ENCODE data around the gene PANX1. TPM values are rescaled to one million over a fixed set of nuclear protein-coding genes. Genes with fewer than 3 reads are reported as not detected.

Gene PANX1
- polyA plus RNA-seq, result 10 to 100 TPM in 1 of 4 donors, 1 to 10 TPM in 3; 2.4 to 21.8 (median 4.5) TPM
- long read RNA-seq, donor 1, transcript PANX1-201 (5 exons, 2,769 nt), result major isoform, 13 of 13 reads
- long read RNA-seq, donor 1, partial matches to known transcripts, result 0 of 13 reads
- long read RNA-seq, donor 1, other reads (novel, unspliced or antisense), result 0 of 13 reads
- long read RNA-seq, donor 2, partial matches to known transcripts, result 0 of 3 reads
- long read RNA-seq, donor 2, other reads (novel, unspliced or antisense), result 0 of 3 reads
- long read RNA-seq, donor 3, partial matches to known transcripts, result 0 of 3 reads
- long read RNA-seq, donor 3, other reads (novel, unspliced or antisense), result 0 of 3 reads
- long read RNA-seq, donor 4, result 0 reads
- long read RNA-seq, donor 5, result 0 reads
- long read RNA-seq, donor 6, transcript PANX1-201 (5 exons, 2,769 nt), result major isoform, 5 of 5 reads
- long read RNA-seq, donor 6, partial matches to known transcripts, result 0 of 5 reads
- long read RNA-seq, donor 6, other reads (novel, unspliced or antisense), result 0 of 5 reads
- long read RNA-seq, donor 7, result 0 reads
- long read RNA-seq, donor 8, result 0 reads
- long read RNA-seq, donor 9, result 0 reads
- long read RNA-seq, donor 10, transcript PANX1-201 (5 exons, 2,769 nt), result major isoform, 6 of 6 reads
- long read RNA-seq, donor 10, partial matches to known transcripts, result 0 of 6 reads
- long read RNA-seq, donor 10, other reads (novel, unspliced or antisense), result 0 of 6 reads

DNA sequence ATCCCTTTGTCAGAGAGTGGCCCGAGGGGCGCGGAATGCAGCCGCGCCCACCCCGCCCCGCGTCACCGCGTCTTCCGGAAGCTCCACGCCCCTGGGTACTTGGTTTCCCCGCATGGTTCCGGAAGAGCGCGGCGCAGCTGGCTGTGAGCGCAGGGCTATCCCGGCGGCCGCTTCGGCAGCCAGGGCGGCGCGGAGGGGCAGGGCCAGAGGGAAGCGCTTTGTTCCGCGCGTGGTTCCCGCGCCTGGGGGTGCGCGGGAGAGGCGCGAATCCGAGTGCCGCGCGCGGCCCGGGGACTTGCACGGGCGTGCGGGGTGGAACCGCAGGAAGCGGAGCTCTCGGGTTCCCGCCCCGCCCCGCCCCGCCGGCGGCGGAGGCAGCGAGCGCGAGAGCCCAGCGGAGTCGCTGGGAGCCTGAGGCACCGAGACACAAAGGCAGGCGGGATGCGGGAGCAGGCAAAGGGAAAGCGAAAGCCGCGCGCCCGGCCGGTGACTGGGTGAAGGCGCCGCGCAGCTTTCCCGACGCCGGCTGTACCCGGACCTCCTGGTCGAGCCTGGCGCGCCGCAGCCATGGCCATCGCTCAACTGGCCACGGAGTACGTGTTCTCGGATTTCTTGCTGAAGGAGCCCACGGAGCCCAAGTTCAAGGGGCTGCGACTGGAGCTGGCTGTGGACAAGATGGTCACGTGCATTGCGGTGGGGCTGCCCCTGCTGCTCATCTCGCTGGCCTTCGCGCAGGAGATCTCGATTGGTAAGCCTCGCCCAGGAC, at the start of gene PANX1:
Gene PANX1, plus strand, starts transcription at position 96 of the 766 bp plus-strand sequence. Its CDS starts 472 bp downstream, at position 568.
- no peaks in the 10 kb centered on the region for H3K36me3 ChIP-seq (ENCODE audit: control insufficient read depth in 3 of 3, insufficient read depth in 2 of 3, low read depth in 1 of 3, low read length in 3 of 3)
- no peaks in the 10 kb centered on the region for H3K27me3 ChIP-seq (ENCODE audit: control insufficient read depth in 3 of 3, insufficient read depth in 3 of 3, low read length in 3 of 3)
- peak within 1 kb of the TSS; percentile 34 to 93 (median 78) for H3K4me3 ChIP-seq (ENCODE audit: low read depth in 1 of 3, low read length in 3 of 3)
- no peak for FAIRE-seq
- H3K9me3 ChIP-seq (ENCODE audit: control insufficient read depth in 2 of 2, insufficient read depth in 1 of 2, low read depth in 1 of 2, low read length in 1 of 2), result peaks cover 0 to 5% of the 10 kb centered on the region in 2 donors
- peaks cover 0 to 27% (median 5%) of the 10 kb centered on the region in 3 donors for H3K4me1 ChIP-seq (ENCODE audit: control insufficient read depth in 3 of 3, insufficient read depth in 2 of 3, low read depth in 1 of 3, low read length in 2 of 3)
- peak; percentile 86 to 96 for DNase-seq
- 0 to 1% (median 1%) methylated on average over 80 to 92 of the region's 92 CpGs for WGBS, 3 donors
- peak within 1 kb of the TSS; percentile 86 to 99 (median 91) for H3K27ac ChIP-seq (ENCODE audit: low read depth in 1 of 3, low read length in 2 of 3)

DNA sequence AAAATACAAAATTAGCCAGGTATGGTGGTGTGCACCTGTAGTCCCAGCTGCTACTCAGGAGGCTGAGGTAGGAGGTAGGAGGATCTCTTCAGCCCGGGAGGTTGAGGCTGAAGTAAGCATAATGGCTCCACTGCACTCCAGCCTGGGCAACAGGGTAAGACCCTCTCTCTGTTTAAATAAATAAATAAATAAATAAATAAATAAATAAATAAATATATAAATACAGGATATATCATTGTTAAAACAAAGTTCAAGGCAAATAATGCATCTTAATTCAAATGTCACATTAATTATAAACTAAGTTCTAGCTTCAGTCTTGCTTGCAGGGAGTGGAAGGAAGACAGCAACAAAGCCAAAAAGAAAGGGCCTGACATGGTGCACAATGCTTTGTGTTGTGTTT, 44.5 kb upstream of the PANX1 start:
- no peak for FAIRE-seq
- no peaks in the 10 kb centered on the region for H3K4me1 ChIP-seq (ENCODE audit: control insufficient read depth in 3 of 3, insufficient read depth in 2 of 3, low read depth in 1 of 3, low read length in 2 of 3)

GRCh38 chr11:94088906-94089305, 39.7 kb upstream of the PANX1 start:
- FAIRE-seq (no peak), DNase-seq (no peak)
- Histone ChIP-seq H3K27me3 (ENCODE audit: control insufficient read depth in 3 of 3, insufficient read depth in 3 of 3, low read length in 3 of 3) (no peaks in the 10 kb centered on the region), H3K36me3 (ENCODE audit: control insufficient read depth in 3 of 3, insufficient read depth in 2 of 3, low read depth in 1 of 3, low read length in 3 of 3) (no peaks in the 10 kb centered on the region), H3K27ac (ENCODE audit: low read depth in 1 of 3, low read length in 2 of 3) (no peak overlapping the region), H3K9me3 (ENCODE audit: control insufficient read depth in 2 of 2, insufficient read depth in 1 of 2, low read depth in 1 of 2, low read length in 1 of 2) (peaks cover 0 to 5% of the 10 kb centered on the region in 2 donors), H3K4me3 (ENCODE audit: low read depth in 1 of 3, low read length in 3 of 3) (no peak overlapping the region), H3K4me1 (ENCODE audit: control insufficient read depth in 3 of 3, insufficient read depth in 2 of 3, low read depth in 1 of 3, low read length in 2 of 3) (peaks cover 0 to 20% (median 2%) of the 10 kb centered on the region in 3 donors)
- WGBS, 3 donors, result 89 to 96% (median 94%) methylated on average over 21 of the region's 21 CpGs

More for the DNA sequence above, 44.5 kb upstream of the PANX1 start:
- no peaks in the 10 kb centered on the region for H3K36me3 ChIP-seq (ENCODE audit: control insufficient read depth in 3 of 3, insufficient read depth in 2 of 3, low read depth in 1 of 3, low read length in 3 of 3)
- no peak overlapping the region for H3K4me3 ChIP-seq (ENCODE audit: low read depth in 1 of 3, low read length in 3 of 3)
- 95 to 96% (median 95%) methylated on average over 1 of the region's 1 CpG for WGBS, 3 donors
- DNase-seq, result no peak
- no peaks in the 10 kb centered on the region for H3K27me3 ChIP-seq (ENCODE audit: control insufficient read depth in 3 of 3, insufficient read depth in 3 of 3, low read length in 3 of 3)
- peaks cover 0 to 5% of the 10 kb centered on the region in 2 donors for H3K9me3 ChIP-seq (ENCODE audit: control insufficient read depth in 2 of 2, insufficient read depth in 1 of 2, low read depth in 1 of 2, low read length in 1 of 2)
- no peak overlapping the region for H3K27ac ChIP-seq (ENCODE audit: low read depth in 1 of 3, low read length in 2 of 3)

- H3K27me3 ChIP-seq (ENCODE audit: control insufficient read depth in 3 of 3, insufficient read depth in 3 of 3, low read length in 3 of 3), result no peaks in the 10 kb centered on the region
- H3K27ac ChIP-seq (ENCODE audit: low read depth in 1 of 3, low read length in 2 of 3), result no peak overlapping the region
- DNase-seq (no peak), FAIRE-seq (no peak)
- peaks cover 0 to 5% of the 10 kb centered on the region in 2 donors for H3K9me3 ChIP-seq (ENCODE audit: control insufficient read depth in 2 of 2, insufficient read depth in 1 of 2, low read depth in 1 of 2, low read length in 1 of 2)
- WGBS, 3 donors, result 71 to 91% (median 76%) methylated on average over 6 of the region's 6 CpGs
- H3K4me3 ChIP-seq (ENCODE audit: low read depth in 1 of 3, low read length in 3 of 3), result no peak overlapping the region
- H3K4me1 ChIP-seq (ENCODE audit: control insufficient read depth in 3 of 3, insufficient read depth in 2 of 3, low read depth in 1 of 3, low read length in 2 of 3), result peaks cover 0 to 20% (median 2%) of the 10 kb centered on the region in 3 donors
- no peaks in the 10 kb centered on the region for H3K36me3 ChIP-seq (ENCODE audit: control insufficient read depth in 3 of 3, insufficient read depth in 2 of 3, low read depth in 1 of 3, low read length in 3 of 3)
Observed at GRCh38 chr11:94089341-94089740, 39.3 kb upstream of the PANX1 start.

DNA sequence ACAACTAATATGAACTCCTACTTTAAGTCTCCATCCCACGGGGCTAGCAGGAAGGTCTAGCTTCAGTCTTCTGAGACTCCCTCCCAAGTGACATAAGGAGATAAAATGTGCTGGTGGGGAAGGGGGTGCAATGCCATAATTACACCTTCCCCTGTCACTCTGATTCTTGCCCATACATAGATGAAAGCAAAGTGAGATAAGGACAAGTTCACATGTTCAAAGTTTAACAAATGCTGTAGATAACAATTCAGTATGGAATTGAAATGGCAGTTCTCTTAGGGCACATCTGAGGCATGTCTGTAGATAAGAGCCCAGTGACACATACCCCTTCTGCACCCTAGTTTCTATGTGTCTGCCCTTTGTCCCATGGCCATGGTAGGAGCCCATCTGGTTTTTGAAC, 38.2 kb upstream of the PANX1 start:
- Histone ChIP-seq H3K27ac (ENCODE audit: low read depth in 1 of 3, low read length in 2 of 3) (peak overlapping the region in 1 of 3 donors; percentile 87), H3K4me3 (ENCODE audit: low read depth in 1 of 3, low read length in 3 of 3) (no peak overlapping the region), H3K36me3 (ENCODE audit: control insufficient read depth in 3 of 3, insufficient read depth in 2 of 3, low read depth in 1 of 3, low read length in 3 of 3) (no peaks in the 10 kb centered on the region), H3K4me1 (ENCODE audit: control insufficient read depth in 3 of 3, insufficient read depth in 2 of 3, low read depth in 1 of 3, low read length in 2 of 3) (peaks cover 0 to 20% (median 2%) of the 10 kb centered on the region in 3 donors), H3K9me3 (ENCODE audit: control insufficient read depth in 2 of 2, insufficient read depth in 1 of 2, low read depth in 1 of 2, low read length in 1 of 2) (peaks cover 0 to 5% of the 10 kb centered on the region in 2 donors), H3K27me3 (ENCODE audit: control insufficient read depth in 3 of 3, insufficient read depth in 3 of 3, low read length in 3 of 3) (no peaks in the 10 kb centered on the region)
- FAIRE-seq (no peak), DNase-seq (peak; percentile 71 to 74)
- WGBS, 3 donors, result 14 to 46% (median 35%) methylated on average over 1 of the region's 1 CpG

DNA sequence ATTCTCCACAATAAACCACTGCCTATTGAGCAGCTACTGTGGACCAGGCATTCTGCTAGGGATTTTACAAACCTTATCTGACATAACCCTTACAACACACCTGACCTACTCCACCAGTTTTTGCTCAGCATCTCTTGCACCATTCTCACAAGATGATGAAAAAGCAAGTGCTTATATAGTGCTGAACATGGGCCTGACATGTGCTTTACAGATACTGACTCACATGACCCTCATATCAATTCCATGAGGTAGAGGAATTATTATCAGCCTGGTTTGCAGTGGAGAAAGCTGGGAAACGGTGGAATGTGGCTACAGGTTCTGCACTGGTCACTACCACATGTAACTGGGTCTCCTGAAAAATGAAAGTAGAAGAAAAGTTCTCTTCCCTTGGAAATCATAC, 37.5 kb upstream of the PANX1 start:
- peak overlapping the region in 1 of 3 donors; percentile 87 for H3K27ac ChIP-seq (ENCODE audit: low read depth in 1 of 3, low read length in 2 of 3)
- peaks cover 0 to 5% of the 10 kb centered on the region in 2 donors for H3K9me3 ChIP-seq (ENCODE audit: control insufficient read depth in 2 of 2, insufficient read depth in 1 of 2, low read depth in 1 of 2, low read length in 1 of 2)
- no peak overlapping the region for H3K4me3 ChIP-seq (ENCODE audit: low read depth in 1 of 3, low read length in 3 of 3)
- H3K4me1 ChIP-seq (ENCODE audit: control insufficient read depth in 3 of 3, insufficient read depth in 2 of 3, low read depth in 1 of 3, low read length in 2 of 3), result peaks cover 0 to 20% (median 2%) of the 10 kb centered on the region in 3 donors
- FAIRE-seq, result no peak
- DNase-seq, result peak; percentile 7 to 72
- 46 to 69% (median 54%) methylated on average over 1 of the region's 1 CpG for WGBS, 3 donors
- no peaks in the 10 kb centered on the region for H3K27me3 ChIP-seq (ENCODE audit: control insufficient read depth in 3 of 3, insufficient read depth in 3 of 3, low read length in 3 of 3)
- no peaks in the 10 kb centered on the region for H3K36me3 ChIP-seq (ENCODE audit: control insufficient read depth in 3 of 3, insufficient read depth in 2 of 3, low read depth in 1 of 3, low read length in 3 of 3)

- Histone ChIP-seq H3K27me3 (ENCODE audit: control insufficient read depth in 3 of 3, insufficient read depth in 3 of 3, low read length in 3 of 3) (no peaks in the 10 kb centered on the region), H3K9me3 (ENCODE audit: control insufficient read depth in 2 of 2, insufficient read depth in 1 of 2, low read depth in 1 of 2, low read length in 1 of 2) (peaks cover 0 to 20% of the 10 kb centered on the region in 2 donors), H3K27ac (ENCODE audit: low read depth in 1 of 3, low read length in 2 of 3) (no peak overlapping the region), H3K4me3 (ENCODE audit: low read depth in 1 of 3, low read length in 3 of 3) (no peak overlapping the region), H3K36me3 (ENCODE audit: control insufficient read depth in 3 of 3, insufficient read depth in 2 of 3, low read depth in 1 of 3, low read length in 3 of 3) (peaks cover 0 to 4% (median 0%) of the 10 kb centered on the region in 3 donors), H3K4me1 (ENCODE audit: control insufficient read depth in 3 of 3, insufficient read depth in 2 of 3, low read depth in 1 of 3, low read length in 2 of 3) (peaks cover 0 to 5% (median 0%) of the 10 kb centered on the region in 3 donors)
- FAIRE-seq (no peak), DNase-seq (no peak)
Observed at GRCh38 chr11:94100253-94100652, 28.4 kb upstream of the PANX1 start.

- peak; percentile 64 for FAIRE-seq
- WGBS, 3 donors, result 5 to 29% (median 12%) methylated on average over 1 of the region's 1 CpG
- Histone ChIP-seq H3K4me1 (ENCODE audit: control insufficient read depth in 3 of 3, insufficient read depth in 2 of 3, low read depth in 1 of 3, low read length in 2 of 3) (peaks cover 0 to 6% (median 0%) of the 10 kb centered on the region in 3 donors), H3K27me3 (ENCODE audit: control insufficient read depth in 3 of 3, insufficient read depth in 3 of 3, low read length in 3 of 3) (no peaks in the 10 kb centered on the region), H3K27ac (ENCODE audit: low read depth in 1 of 3, low read length in 2 of 3) (no peak overlapping the region), H3K9me3 (ENCODE audit: control insufficient read depth in 2 of 2, insufficient read depth in 1 of 2, low read depth in 1 of 2, low read length in 1 of 2) (peaks cover 0 to 20% of the 10 kb centered on the region in 2 donors), H3K36me3 (ENCODE audit: control insufficient read depth in 3 of 3, insufficient read depth in 2 of 3, low read depth in 1 of 3, low read length in 3 of 3) (peaks cover 0 to 4% (median 0%) of the 10 kb centered on the region in 3 donors), H3K4me3 (ENCODE audit: low read depth in 1 of 3, low read length in 3 of 3) (no peak overlapping the region)
- DNase-seq, result peak; percentile 53 to 80
Observed at GRCh38 chr11:94103471-94103870, 25.2 kb upstream of the PANX1 start.
